Measurements from ENCODE around the gene CAMKK2. TPM values are rescaled to one million over a fixed set of nuclear protein-coding genes. Genes with fewer than 3 reads are reported as not detected.

CAMKK2 gene
- total RNA-seq, 1 donor from 2014 or later: 34.4 TPM

DNA sequence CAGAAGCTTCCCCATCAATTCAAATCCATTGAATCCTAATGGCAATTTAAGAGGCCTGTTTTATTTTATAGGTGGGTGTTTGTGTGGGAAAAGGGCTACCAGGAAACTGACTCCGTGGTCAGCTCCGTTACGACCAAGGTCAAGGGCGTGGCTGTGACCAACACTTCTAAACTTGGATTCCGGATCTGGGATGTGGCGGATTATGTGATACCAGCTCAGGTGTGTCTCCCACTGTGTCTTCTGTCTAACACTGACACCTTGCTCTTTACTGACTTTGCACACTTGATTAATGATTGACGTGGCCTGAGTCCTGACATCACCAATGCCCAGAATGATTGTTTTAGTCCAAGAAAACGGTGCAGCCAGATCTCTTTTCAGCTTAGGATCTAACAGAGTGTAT, 79.4 kb downstream of the CAMKK2 start:
- Mint-ChIP-seq H3K36me3 (peaks cover 4% of the 10 kb centered on the region), H3K27me3 (no peaks in the 10 kb centered on the region), H3K9me3 (no peaks in the 10 kb centered on the region), H3K4me3 (peak overlapping the region; percentile 9), H3K4me1 (ENCODE audit: unreplicated experiment) (peaks cover 5% of the 10 kb centered on the region), H3K27ac (peak overlapping the region; percentile 1)
- DNase-seq (ENCODE audit: extremely low spot score, unreplicated experiment): no peak
- TF ChIP-seq, protein P1, sequence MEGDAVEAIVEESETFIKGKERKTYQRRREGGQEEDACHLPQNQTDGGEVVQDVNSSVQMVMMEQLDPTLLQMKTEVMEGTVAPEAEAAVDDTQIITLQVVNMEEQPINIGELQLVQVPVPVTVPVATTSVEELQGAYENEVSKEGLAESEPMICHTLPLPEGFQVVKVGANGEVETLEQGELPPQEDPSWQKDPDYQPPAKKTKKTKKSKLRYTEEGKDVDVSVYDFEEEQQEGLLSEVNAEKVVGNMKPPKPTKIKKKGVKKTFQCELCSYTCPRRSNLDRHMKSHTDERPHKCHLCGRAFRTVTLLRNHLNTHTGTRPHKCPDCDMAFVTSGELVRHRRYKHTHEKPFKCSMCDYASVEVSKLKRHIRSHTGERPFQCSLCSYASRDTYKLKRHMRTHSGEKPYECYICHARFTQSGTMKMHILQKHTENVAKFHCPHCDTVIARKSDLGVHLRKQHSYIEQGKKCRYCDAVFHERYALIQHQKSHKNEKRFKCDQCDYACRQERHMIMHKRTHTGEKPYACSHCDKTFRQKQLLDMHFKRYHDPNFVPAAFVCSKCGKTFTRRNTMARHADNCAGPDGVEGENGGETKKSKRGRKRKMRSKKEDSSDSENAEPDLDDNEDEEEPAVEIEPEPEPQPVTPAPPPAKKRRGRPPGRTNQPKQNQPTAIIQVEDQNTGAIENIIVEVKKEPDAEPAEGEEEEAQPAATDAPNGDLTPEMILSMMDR (conservative IDR thresholded peaks at IDR 0.05): no peak

DNA sequence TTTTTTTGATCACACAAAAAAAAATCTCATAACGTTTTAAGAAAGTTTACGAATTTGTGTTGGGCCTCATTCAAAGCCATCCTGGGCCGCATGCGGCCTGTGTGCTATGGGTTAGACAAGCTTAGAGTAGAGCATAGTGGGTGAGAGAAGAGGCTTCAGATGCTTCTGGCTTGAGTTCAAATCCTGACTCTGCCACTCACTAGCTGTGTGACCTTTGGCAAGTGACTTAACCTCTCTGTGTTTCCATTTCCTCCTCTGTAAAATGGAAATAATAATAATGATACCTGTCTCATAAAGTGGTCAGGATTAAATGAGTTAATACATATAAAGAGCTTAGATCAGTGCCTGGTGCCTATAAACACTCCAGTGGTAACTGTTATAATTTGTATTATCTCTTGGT, 80.4 kb downstream of the CAMKK2 start:
- Mint-ChIP-seq H3K27ac (no peak overlapping the region), H3K4me1 (ENCODE audit: unreplicated experiment) (peaks cover 5% of the 10 kb centered on the region), H3K27me3 (no peaks in the 10 kb centered on the region), H3K4me3 (no peak overlapping the region), H3K36me3 (peaks cover 4% of the 10 kb centered on the region), H3K9me3 (no peaks in the 10 kb centered on the region)
- DNase-seq (ENCODE audit: extremely low spot score, unreplicated experiment): no peak
- TF ChIP-seq, protein P1 (conservative IDR thresholded peaks at IDR 0.05): no peak

DNA sequence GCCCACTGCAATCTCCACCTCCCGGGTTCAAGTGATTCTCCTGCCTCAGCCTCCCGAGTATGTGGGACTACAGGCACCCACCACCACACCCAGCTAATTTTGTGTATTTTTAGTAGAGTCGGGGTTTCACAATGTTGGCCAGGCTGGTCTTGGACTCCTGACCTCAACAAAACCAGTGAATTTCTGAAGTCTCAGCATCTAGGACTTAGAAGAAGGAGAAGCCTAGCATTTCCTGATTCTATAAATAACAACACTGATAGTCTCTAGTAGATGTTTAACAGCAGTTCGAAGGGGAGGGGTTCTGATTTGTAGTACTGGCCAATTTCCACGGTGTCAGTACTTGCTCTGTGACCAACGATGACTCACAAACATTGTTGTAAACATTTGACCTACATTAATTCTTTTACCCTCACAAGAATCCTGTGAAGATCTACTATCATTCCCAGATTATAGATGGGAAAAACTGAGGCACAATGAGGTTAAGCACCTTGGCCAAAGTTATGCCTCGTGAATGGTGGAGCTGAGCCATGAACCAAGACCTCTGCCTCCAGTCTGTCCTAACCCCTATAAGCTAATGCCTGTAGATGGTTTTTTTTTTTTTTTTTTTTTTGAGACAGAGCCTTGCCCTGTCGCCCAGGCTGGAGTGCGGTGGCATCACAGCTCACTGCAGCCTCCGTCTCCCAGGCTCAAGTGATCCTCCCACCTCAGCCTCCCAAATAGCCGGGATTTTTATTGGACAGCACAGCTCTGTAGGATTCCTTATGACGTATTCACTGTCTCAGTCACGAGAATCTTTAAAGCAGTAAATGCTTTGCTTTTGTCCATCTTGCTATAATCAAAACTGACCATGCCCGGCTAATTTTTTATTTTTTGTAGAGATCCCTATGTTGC, 81.4 kb downstream of the CAMKK2 start:
- H3K36me3 Mint-ChIP-seq: peaks cover 4% of the 10 kb centered on the region
- H3K27me3 Mint-ChIP-seq: no peaks in the 10 kb centered on the region
- DNase-seq (ENCODE audit: extremely low spot score, unreplicated experiment): no peak
- H3K4me1 Mint-ChIP-seq (ENCODE audit: unreplicated experiment): peaks cover 5% of the 10 kb centered on the region
- no peaks in the 10 kb centered on the region for H3K9me3 Mint-ChIP-seq
- no peak overlapping the region for H3K4me3 Mint-ChIP-seq
- H3K27ac Mint-ChIP-seq: peak overlapping the region; percentile 63
- TF ChIP-seq, protein P1 (conservative IDR thresholded peaks at IDR 0.05): no peak

DNA sequence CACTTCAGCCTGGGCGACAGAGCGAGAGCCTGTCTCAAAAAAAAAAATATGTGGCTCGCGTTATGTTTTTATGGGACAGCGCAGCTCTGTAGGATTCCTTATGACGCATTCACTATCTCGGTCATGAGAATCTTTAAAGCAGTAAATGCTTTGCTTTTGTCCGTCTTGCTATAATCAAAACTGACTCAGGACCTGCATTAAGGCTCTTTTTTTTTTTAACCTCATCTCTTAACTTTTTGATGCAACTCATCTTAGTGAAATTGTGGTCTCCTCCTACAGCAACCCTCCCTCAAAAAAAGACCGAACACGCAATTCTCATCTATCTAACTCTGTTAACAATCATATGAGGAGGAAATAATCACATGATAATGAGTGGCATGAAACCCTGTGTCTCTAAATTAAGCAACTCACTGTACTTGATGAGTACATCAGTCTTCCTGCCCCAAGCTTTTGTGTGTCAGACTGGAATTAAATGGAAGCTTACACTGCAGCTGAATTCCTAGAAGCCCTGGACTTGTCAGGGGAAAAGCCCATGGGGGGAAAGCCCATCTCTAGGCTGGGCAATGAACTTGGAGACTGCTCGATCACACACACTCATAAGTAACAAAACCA, 82.2 kb downstream of the CAMKK2 start:
- TF ChIP-seq, protein P1 (conservative IDR thresholded peaks at IDR 0.05): no peak
- Mint-ChIP-seq H3K4me3 (peak overlapping the region; percentile 6), H3K27me3 (no peaks in the 10 kb centered on the region), H3K27ac (peak overlapping the region; percentile 30), H3K36me3 (peaks cover 4% of the 10 kb centered on the region), H3K4me1 (ENCODE audit: unreplicated experiment) (peaks cover 5% of the 10 kb centered on the region), H3K9me3 (no peaks in the 10 kb centered on the region)
- no peak for DNase-seq (ENCODE audit: extremely low spot score, unreplicated experiment)

DNA sequence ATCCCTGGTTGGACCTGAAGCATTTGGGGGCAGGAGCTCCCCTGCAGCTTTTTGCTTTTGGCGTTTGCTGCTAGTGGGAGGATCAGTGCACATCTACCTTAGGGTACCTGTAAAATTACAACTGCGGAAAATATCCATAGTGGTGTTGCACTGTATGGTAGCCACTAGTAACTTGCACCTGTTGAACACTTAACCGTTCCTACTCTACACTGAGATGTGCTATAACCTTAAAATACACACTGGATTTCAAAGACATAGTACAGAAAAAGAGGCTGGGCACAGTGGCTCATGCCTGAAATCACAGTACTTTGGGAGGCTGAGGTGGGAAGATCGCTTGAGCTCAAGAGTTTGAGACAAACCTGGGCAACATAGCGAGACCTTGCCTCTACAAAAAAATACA, 83.6 kb downstream of the CAMKK2 start:
- Mint-ChIP-seq H3K9me3 (no peaks in the 10 kb centered on the region), H3K4me1 (ENCODE audit: unreplicated experiment) (peaks cover 5% of the 10 kb centered on the region), H3K27me3 (no peaks in the 10 kb centered on the region), H3K36me3 (peaks cover 4% of the 10 kb centered on the region), H3K4me3 (no peak overlapping the region), H3K27ac (no peak overlapping the region)
- TF ChIP-seq, protein P1 (conservative IDR thresholded peaks at IDR 0.05): no peak
- DNase-seq (ENCODE audit: extremely low spot score, unreplicated experiment): no peak
